ES-I3 (cell line): Measurements from ENCODE around the gene ZDHHC1.

Experiments
- H3K36me3 ChIP-seq: 2 replicates; pipeline ENCODE4 v1.6.1; 2013; ENCODE audit warnings: mild to moderate bottlenecking, low read length, control low read depth, moderate library complexity; ENCODE audit not compliant: insufficient read depth
- H3K4me1 ChIP-seq: 2 replicates; pipeline ENCODE4 v1.6.1; 2013; ENCODE audit warnings: mild to moderate bottlenecking, control low read depth, low read length; ENCODE audit not compliant: insufficient read depth
- H3K9ac ChIP-seq: 2 replicates; pipeline ENCODE4 v1.6.1; 2013; ENCODE audit warnings: low read depth, mild to moderate bottlenecking, low read length, moderate library complexity
- H3K9me3 ChIP-seq: 2 replicates; pipeline ENCODE4 v1.6.1; 2013; ENCODE audit warnings: mild to moderate bottlenecking, low read length, moderate library complexity; ENCODE audit not compliant: control insufficient read depth, insufficient read depth

Gene ZDHHC1

GRCh38 chr16:67442581-67443255 is 26.4 kb upstream of the ZDHHC1 start:
- no peak overlapping the region for H3K9ac ChIP-seq
- H3K4me1 ChIP-seq, result peaks cover 7% of the 10 kb centered on the region; the same call in 1 of the 2 replicates
- no peaks in the 10 kb centered on the region for H3K9me3 ChIP-seq
- H3K36me3 ChIP-seq, result no peaks in the 10 kb centered on the region

GRCh38 chr16:67441907-67442306 is 25.6 kb upstream of the ZDHHC1 start:
- Histone ChIP-seq H3K9me3 (no peaks in the 10 kb centered on the region), H3K36me3 (no peaks in the 10 kb centered on the region), H3K9ac (no peak overlapping the region), H3K4me1 (peaks cover 7% of the 10 kb centered on the region; the same call in 1 of the 2 replicates)

DNA sequence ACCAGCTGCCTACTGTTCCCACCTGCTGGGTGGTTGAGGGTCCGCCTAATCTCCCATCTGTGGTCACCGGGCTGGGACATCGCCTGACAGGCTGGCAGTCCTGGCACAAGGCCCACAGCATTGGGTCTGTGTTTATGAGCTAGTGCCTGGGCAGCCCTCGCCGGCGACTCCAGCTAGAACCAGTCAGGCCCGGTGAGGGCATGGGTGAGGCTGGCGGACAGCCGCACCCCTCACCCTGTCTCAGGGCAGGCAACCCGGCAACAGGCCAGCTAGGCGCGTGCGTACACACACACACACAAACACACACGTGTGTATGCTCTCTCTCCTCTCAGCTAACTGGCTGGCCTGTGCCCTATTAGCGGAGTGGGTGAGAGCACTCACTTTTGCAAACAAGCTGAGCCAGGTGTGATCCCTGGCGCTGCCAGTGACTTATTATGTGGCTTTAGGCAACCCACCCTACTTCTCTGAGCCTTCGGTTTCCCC is 25.0 kb upstream of the ZDHHC1 start:
- Histone ChIP-seq H3K9me3 (no peaks in the 10 kb centered on the region), H3K36me3 (no peaks in the 10 kb centered on the region)

DNA sequence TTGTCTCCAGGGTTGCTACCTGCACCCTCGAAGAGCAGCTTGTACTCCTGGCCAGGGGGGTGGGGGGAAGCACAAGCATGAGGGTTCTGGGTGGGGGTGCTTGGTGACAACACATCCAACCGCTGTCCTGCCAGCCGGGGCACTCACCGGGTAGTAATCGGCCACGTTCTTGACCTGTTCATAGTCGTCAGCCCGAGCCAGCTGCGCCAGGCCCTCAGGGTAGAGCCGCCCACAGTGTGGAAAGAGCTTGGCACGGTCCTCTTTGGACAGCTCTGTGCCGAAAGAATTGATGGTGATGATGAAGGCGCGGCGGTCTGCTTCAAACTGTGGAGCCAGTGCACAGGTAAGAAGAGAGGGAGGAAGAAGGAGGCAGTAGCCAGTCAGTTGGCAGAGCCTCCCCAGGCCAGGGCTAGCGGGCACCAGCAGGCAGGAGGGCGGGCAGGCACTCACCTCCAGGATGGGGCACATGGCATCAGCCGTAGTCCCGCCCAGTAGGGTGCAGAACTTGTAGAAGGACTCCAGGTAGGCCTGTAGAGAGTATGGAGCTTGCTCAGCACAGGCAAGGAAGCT is 22.6 kb upstream of the ZDHHC1 start:
- H3K4me1 ChIP-seq, result no peaks in the 10 kb centered on the region
- no peaks in the 10 kb centered on the region for H3K9me3 ChIP-seq
- H3K9ac ChIP-seq, result no peak overlapping the region
- no peaks in the 10 kb centered on the region for H3K36me3 ChIP-seq

More for the DNA sequence above, 25.0 kb upstream of the ZDHHC1 start:
- Histone ChIP-seq H3K4me1 (peaks cover 7% of the 10 kb centered on the region; the same call in 1 of the 2 replicates), H3K9ac (no peak overlapping the region)

GRCh38 chr16:67438098-67438791 is 22.0 kb upstream of the ZDHHC1 start:
- no peaks in the 10 kb centered on the region for H3K4me1 ChIP-seq
- H3K9me3 ChIP-seq, result no peaks in the 10 kb centered on the region
- no peak overlapping the region for H3K9ac ChIP-seq
- no peaks in the 10 kb centered on the region for H3K36me3 ChIP-seq

- Histone ChIP-seq H3K9me3 (no peaks in the 10 kb centered on the region), H3K36me3 (no peaks in the 10 kb centered on the region), H3K9ac (no peak overlapping the region), H3K4me1 (peaks cover 4% of the 10 kb centered on the region; the same call in 1 of the 2 replicates)
Observed at GRCh38 chr16:67437513-67437912, 21.2 kb upstream of the ZDHHC1 start.

DNA sequence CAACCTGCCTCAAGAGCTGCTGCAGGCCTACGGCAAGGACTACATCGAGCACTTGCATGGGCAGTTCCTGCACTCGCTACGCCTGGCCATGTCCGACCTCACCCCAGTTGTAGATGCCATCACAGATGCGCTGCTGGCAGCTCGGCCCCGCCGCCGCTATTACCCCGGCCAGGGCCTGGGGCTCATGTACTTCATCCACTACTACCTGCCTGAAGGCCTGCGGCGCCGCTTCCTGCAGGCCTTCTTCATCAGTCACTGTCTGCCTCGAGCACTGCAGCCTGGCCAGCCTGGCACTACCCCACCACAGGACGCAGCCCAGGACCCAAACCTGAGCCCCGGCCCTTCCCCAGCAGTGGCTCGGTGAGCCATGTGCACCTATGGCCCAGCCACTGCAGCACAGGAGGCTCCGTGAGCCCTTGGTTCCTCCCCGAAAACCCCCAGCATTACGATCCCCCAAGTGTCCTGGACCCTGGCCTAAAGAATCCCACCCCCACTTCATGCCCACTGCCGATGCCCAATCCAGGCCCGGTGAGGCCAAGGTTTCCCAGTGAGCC is 20.4 kb upstream of the ZDHHC1 start:
- Histone ChIP-seq H3K9ac (no peak overlapping the region), H3K36me3 (no peaks in the 10 kb centered on the region)

GRCh38 chr16:67435758-67436164 is 19.5 kb upstream of the ZDHHC1 start:
- Histone ChIP-seq H3K36me3 (no peaks in the 10 kb centered on the region), H3K9ac (no peak overlapping the region), H3K4me1 (peaks cover 7% of the 10 kb centered on the region; the same call in 1 of the 2 replicates), H3K9me3 (no peaks in the 10 kb centered on the region)

More for the DNA sequence above, 20.4 kb upstream of the ZDHHC1 start:
- peaks cover 7% of the 10 kb centered on the region; the same call in 1 of the 2 replicates for H3K4me1 ChIP-seq
- H3K9me3 ChIP-seq, result no peaks in the 10 kb centered on the region

DNA sequence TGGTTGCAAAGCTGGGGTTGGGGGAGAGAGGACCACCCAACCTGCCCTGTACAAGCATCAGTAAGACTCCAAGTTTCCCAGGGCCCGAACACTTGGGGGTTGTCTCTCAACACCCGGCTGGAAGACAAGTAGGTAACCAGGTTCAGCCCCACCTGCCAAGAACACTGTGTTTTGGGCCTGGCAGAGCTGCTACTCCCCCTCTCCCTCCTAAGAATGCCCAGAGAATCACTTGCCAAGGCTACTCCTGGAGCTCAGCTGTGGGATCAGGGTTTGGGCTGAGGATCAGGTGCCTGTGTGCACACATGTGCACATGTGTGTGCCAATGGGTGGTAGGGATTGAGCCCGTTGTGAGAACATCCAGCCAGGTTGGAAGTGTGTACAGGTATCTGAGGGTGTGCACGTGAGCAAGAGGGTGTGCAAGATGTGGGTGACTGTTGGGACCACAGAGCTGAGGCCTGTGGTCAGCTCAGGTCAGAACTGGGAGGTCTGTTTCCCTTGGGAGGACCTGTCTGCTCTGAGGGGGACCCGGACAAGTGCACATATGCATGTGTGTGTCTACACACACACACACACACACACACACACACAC is 16.9 kb upstream of the ZDHHC1 start:
- H3K36me3 ChIP-seq, result no peaks in the 10 kb centered on the region
- no peak overlapping the region for H3K9ac ChIP-seq
- H3K9me3 ChIP-seq, result no peaks in the 10 kb centered on the region
- peaks cover 13% of the 10 kb centered on the region; the same call in 1 of the 2 replicates for H3K4me1 ChIP-seq

GRCh38 chr16:67432506-67432890 is 16.2 kb upstream of the ZDHHC1 start:
- H3K9me3 ChIP-seq, result no peaks in the 10 kb centered on the region
- peaks cover 17% of the 10 kb centered on the region; the same call in 1 of the 2 replicates for H3K4me1 ChIP-seq
- peak overlapping the region; percentile 35; the same call in 1 of the 2 replicates for H3K9ac ChIP-seq
- no peaks in the 10 kb centered on the region for H3K36me3 ChIP-seq

DNA sequence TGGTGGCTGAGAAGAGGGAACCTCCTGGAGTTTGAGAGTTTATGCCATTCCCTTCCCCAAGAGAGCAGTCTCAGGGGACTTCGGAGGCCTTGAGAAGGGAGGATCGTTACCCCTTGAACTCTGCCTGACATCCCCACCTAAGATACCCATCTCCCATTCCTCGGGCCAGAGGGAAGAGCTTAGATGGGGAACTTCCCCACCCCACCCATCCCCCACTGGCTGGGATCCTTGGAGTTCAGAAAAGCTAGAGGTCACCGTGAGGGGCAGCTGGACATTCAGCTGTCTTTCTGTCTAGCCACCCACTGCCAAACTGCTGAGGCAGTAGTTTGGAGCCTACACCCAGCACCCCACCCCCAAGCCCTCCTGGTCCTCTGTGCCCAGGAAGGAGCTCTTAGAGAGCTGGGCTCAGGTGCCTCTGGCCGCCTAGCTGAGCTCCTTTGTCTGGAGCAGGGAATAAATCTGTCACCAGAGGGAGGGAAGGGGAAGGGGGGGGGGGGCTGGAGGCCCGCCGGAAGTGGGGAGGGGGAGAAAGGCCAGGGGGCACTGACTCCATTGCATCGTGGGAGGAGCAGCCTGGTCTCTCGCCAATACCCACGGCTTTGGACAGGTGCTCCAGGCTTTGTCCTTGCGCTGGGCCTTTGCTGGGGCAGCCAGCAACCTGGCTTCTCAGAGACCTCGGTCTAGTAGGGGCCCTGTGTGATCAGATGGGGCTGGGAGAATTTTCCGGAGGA is 15.7 kb upstream of the ZDHHC1 start:
- H3K36me3 ChIP-seq, result no peaks in the 10 kb centered on the region
- H3K9me3 ChIP-seq, result no peaks in the 10 kb centered on the region
- H3K4me1 ChIP-seq, result peaks cover 17% of the 10 kb centered on the region; the same call in 1 of the 2 replicates
- peak overlapping the region; percentile 76 for H3K9ac ChIP-seq

DNA sequence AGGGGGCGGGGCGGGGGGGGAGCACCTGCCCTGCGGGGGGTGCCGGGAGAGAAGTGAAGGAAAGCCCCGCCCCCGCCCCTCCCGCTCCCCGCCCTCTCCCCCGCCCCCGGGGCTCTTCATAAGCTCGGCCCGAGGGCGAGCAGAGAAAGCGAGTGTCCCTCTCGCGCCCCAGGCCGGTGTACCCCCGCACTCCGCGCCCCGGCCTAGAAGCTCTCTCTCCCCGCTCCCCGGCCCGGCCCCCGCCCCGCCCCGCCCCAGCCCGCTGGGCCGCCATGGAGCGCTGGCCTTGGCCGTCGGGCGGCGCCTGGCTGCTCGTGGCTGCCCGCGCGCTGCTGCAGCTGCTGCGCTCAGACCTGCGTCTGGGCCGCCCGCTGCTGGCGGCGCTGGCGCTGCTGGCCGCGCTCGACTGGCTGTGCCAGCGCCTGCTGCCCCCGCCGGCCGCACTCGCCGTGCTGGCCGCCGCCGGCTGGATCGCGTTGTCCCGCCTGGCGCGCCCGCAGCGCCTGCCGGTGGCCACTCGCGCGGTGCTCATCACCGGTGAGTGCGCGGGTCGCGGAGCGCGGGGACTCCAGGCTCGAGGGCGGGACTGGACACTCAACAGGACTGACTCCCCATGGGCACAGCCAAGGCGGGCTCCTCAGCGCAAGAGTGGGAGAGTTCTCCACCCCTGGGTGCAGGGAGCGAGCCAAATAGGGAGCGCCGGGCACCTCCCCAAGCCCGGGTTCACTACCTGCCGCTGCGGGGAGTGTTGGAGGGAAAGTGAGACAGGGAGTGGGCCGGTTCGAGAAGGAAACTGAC is 14.9 kb upstream of the ZDHHC1 start, which contains the start of gene HSD11B2:
Gene HSD11B2 (plus strand): TSS at position 145 of the 798 bp plus-strand sequence. CDS start 128 bp downstream, at position 273.
- H3K9ac ChIP-seq, result peak within 1 kb of the TSS; percentile 76
- peaks cover 17% of the 10 kb centered on the region; the same call in 1 of the 2 replicates for H3K4me1 ChIP-seq

GRCh38 chr16:67430504-67430976 is 14.3 kb upstream of the ZDHHC1 start:
- Histone ChIP-seq H3K9ac (peak overlapping the region; percentile 50), H3K9me3 (no peaks in the 10 kb centered on the region), H3K36me3 (no peaks in the 10 kb centered on the region), H3K4me1 (peaks cover 20% of the 10 kb centered on the region)

More for the DNA sequence above, 14.9 kb upstream of the ZDHHC1 start, which contains the start of gene HSD11B2:
- no peaks in the 10 kb centered on the region for H3K9me3 ChIP-seq
- no peaks in the 10 kb centered on the region for H3K36me3 ChIP-seq
